AG09319 (cell line): ENCODE data around the gene CDK15.

Experiments used
- DNase-seq: peaks from one replicate; pipeline ENCODE4 v3.0.0-alpha.2; 2010; ENCODE audit warnings: low read depth; ENCODE audit errors: extremely low read depth
- TF ChIP-seq, protein P1 (sequence below): IDR thresholded peaks from 2 replicates; pipeline ENCODE4 v1.5.1; 2011; ENCODE audit warnings: low read depth, mild to moderate bottlenecking, inconsistent platforms, low read length, moderate library complexity

The CDK15 gene

DNA sequence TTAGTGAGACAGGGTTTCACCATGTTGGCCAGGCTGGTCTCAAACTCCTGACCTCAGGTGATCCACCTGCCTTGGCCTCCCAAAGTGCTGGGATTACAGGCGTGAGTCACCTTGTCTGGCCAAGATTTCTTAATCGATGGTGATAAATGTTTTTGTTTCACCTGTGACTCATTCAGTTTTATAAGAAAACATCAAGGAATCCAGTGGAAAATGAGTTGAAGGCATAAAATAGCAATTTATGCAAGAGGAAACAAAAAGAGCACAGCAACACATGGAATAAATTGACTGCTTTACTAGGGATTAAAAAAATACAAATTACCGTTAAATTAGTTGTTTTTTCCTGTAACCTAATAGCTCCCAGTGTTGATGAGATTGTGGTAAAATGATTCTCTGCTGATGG is 80.2 kb downstream of the CDK15 start:
- DNase-seq = no peak
- TF ChIP-seq, protein P1, sequence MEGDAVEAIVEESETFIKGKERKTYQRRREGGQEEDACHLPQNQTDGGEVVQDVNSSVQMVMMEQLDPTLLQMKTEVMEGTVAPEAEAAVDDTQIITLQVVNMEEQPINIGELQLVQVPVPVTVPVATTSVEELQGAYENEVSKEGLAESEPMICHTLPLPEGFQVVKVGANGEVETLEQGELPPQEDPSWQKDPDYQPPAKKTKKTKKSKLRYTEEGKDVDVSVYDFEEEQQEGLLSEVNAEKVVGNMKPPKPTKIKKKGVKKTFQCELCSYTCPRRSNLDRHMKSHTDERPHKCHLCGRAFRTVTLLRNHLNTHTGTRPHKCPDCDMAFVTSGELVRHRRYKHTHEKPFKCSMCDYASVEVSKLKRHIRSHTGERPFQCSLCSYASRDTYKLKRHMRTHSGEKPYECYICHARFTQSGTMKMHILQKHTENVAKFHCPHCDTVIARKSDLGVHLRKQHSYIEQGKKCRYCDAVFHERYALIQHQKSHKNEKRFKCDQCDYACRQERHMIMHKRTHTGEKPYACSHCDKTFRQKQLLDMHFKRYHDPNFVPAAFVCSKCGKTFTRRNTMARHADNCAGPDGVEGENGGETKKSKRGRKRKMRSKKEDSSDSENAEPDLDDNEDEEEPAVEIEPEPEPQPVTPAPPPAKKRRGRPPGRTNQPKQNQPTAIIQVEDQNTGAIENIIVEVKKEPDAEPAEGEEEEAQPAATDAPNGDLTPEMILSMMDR = no peak

DNA sequence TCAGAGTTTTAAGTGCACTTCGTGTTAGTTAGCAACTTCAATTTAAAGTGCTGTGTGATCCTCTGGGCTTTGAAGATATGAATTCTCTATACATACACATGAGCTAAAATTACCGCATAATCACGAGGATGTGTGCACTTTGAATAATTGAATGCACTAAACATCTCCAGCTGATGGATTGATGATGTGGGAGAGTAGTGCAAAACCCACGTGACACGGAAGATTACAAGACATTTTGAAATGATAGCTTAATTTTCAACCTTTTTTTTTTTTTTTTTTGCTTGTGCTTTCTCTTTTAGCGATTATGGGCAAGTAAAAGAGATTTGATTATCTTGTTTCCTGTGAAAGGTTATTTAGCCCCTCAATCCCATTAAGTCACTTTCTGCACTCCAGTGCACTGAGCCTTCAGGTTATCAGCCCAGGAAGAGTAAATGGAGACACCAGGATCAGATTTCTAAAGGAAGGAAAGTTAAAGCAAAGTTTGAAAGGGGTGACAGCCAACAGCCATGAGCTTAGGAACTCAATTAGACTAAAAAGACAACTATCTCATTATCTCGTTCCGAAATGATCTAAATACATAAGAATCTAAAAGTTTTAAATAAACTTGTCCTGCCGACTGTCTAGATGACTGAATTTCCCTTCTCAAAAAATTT is 81.6 kb downstream of the CDK15 start:
- TF ChIP-seq, protein P1 = no peak
- DNase-seq = no peak

DNA sequence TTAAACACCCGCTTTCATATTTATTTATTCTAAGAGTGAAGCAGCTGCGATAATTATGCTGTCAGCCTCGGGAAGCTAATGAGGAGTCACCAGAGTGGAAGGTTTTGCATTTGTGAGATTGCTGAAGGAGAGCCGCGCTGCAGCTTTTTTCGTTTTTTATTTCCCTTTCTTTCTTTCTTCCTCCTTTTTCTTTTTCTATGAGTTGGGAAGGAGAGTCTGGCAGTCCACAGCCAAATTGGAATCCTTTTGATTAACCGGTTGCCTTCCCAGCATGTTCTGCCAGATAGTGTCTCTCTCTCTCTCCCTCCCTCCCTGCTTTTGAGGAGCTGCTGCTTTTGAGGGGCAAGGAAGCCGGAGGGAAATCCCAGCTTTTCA is 82.1 kb downstream of the CDK15 start:
- DNase-seq = no peak
- TF ChIP-seq, protein P1 = no peak

- DNase-seq = no peak
- TF ChIP-seq, protein P1 = no peak
Observed at GRCh38 chr2:201890453-201890852, 84.1 kb downstream of the CDK15 start.

- DNase-seq = no peak
- TF ChIP-seq, protein P1 = no peak
Observed at GRCh38 chr2:201891676-201892075, 85.3 kb downstream of the CDK15 start.

GRCh38 chr2:201892516-201892915 is 86.2 kb downstream of the CDK15 start:
- TF ChIP-seq, protein P1 = no peak
- DNase-seq = no peak

DNA sequence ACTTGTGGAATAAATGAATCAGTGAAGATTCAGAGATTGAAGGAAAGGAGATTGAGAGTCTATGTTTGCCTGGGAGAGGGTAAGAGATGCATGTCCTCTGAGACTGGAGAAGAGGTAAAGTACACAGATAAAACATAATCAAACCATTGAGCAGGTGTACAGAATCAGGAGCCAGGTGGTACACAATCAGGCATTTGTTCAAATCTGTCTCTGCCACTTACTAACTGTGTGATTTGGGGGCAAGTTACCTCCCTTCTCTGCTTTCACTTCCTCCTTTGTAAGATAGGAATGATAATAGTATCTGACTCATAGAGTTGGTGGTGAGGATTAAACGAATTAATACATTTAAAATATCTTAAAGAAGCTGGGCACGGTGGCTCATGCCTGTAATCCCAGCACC is 94.0 kb downstream of the CDK15 start:
- TF ChIP-seq, protein P1 = no peak
- DNase-seq = no peak
